ENCODE measurements around the gene UBN2. TPM values are rescaled to one million over a fixed set of nuclear protein-coding genes. Genes with fewer than 3 reads are reported as not detected.

Gene UBN2
- polyA plus RNA-seq (2013, experiment 1 of 2): 7.2 TPM
- polyA plus RNA-seq (2013, experiment 2 of 2): 9.2 TPM

- H3K14ac ChIP-seq (ENCODE audit: low read length): peak within 1 kb of the TSS; percentile 99
- peak within 1 kb of the TSS; percentile 83 to 99 for H3K4me3 ChIP-seq (ENCODE audit: low read length in 2 of 2)
- H4K91ac ChIP-seq (ENCODE audit: low read depth, low read length, poor library complexity): no peak within 1 kb of the TSS
- no peak within 1 kb of the TSS for H2BK12ac ChIP-seq (ENCODE audit: low read length)
- peak within 1 kb of the TSS; percentile 92 for H2AK5ac ChIP-seq (ENCODE audit: low read depth, low read length)
- peaks cover 0 to 5% of the 10 kb centered on the region in 2 donors for H3K4me1 ChIP-seq (ENCODE audit: control insufficient read depth in 2 of 2, insufficient read depth in 1 of 2, low read depth in 1 of 2, low read length in 2 of 2)
- H2BK5ac ChIP-seq (ENCODE audit: low read length): peak within 1 kb of the TSS; percentile 94
- peak; percentile 98 for DNase-seq (ENCODE audit: low spot score)
- peak within 1 kb of the TSS; percentile 99 for H3K18ac ChIP-seq (ENCODE audit: low read length)
- peak within 1 kb of the TSS; percentile 96 for H3K9ac ChIP-seq (ENCODE audit: low read depth, low read length, poor library complexity)
- peak within 1 kb of the TSS; percentile 64 for H3K27ac ChIP-seq (replicated peaks; ENCODE audit: low read length)
- H3K4me2 ChIP-seq (ENCODE audit: insufficient read depth, low read length, poor library complexity, severe bottlenecking): peak within 1 kb of the TSS; percentile 86
- H3K23ac ChIP-seq (ENCODE audit: low read depth, low read length, poor library complexity): peak within 1 kb of the TSS; percentile 100
- H3K27me3 ChIP-seq (ENCODE audit: control insufficient read depth in 3 of 3, insufficient read depth in 3 of 3, low read depth in 1 of 3, low read length in 3 of 3): no peaks in the 10 kb centered on the region
- H3K4ac ChIP-seq (ENCODE audit: low read length): peak within 1 kb of the TSS; percentile 76
- peak within 1 kb of the TSS; percentile 67 for H2BK15ac ChIP-seq (ENCODE audit: low read length)
- peaks cover 10% of the 10 kb centered on the region for H3K79me1 ChIP-seq (ENCODE audit: low read depth, low read length)
- peak within 1 kb of the TSS; percentile 100 for H2AFZ ChIP-seq (ENCODE audit: low read length)
- H4K8ac ChIP-seq (ENCODE audit: low read depth, low read length): no peak within 1 kb of the TSS
- H2BK120ac ChIP-seq (ENCODE audit: low read depth, low read length): peak within 1 kb of the TSS; percentile 97
- no CpG with 5 or more reads among the region's 63 CpGs for WGBS, 2 donors (ENCODE audit: extremely low coverage in 2 of 2, insufficient read length in 2 of 2, insufficient replicate concordance in 1 of 2)
- H3K36me3 ChIP-seq (replicated peaks in 1 of 2; ENCODE audit: control insufficient read depth in 2 of 2, insufficient read depth in 2 of 2, low read length in 2 of 2): no peaks in the 10 kb centered on the region
- peaks cover 0 to 2% of the 10 kb centered on the region in 2 donors for H3K9me3 ChIP-seq (replicated peaks in 1 of 2; ENCODE audit: control insufficient read depth in 2 of 2, insufficient read depth in 1 of 2, low read depth in 1 of 2, low read length in 2 of 2)
Observed at GRCh38 chr7:139230774-139231512, at the start of gene UBN2. Gene UBN2, plus strand, starts transcription at chr7:139231237. Its CDS starts 248 bp downstream, at chr7:139231485.

- Histone ChIP-seq H2BK15ac (ENCODE audit: low read length) (no peak overlapping the region), H4K91ac (ENCODE audit: low read depth, low read length, poor library complexity) (no peak overlapping the region), H3K27me3 (ENCODE audit: control insufficient read depth in 3 of 3, insufficient read depth in 3 of 3, low read depth in 1 of 3, low read length in 3 of 3) (no peaks in the 10 kb centered on the region), H3K4me1 (ENCODE audit: control insufficient read depth in 2 of 2, insufficient read depth in 1 of 2, low read depth in 1 of 2, low read length in 2 of 2) (no peaks in the 10 kb centered on the region), H3K79me1 (ENCODE audit: low read depth, low read length) (no peaks in the 10 kb centered on the region), H3K36me3 (replicated peaks in 1 of 2; ENCODE audit: control insufficient read depth in 2 of 2, insufficient read depth in 2 of 2, low read length in 2 of 2) (peaks cover 5 to 62% of the 10 kb centered on the region in 2 donors), H3K4me3 (ENCODE audit: low read length in 2 of 2) (no peak overlapping the region), H2BK12ac (ENCODE audit: low read length) (no peak overlapping the region), H4K8ac (ENCODE audit: low read depth, low read length) (no peak overlapping the region), H3K9me3 (replicated peaks in 1 of 2; ENCODE audit: control insufficient read depth in 2 of 2, insufficient read depth in 1 of 2, low read depth in 1 of 2, low read length in 2 of 2) (no peaks in the 10 kb centered on the region), H2AK5ac (ENCODE audit: low read depth, low read length) (no peak overlapping the region), H2AFZ (ENCODE audit: low read length) (no peak overlapping the region), H3K27ac (replicated peaks; ENCODE audit: low read length) (no peak overlapping the region), H3K14ac (ENCODE audit: low read length) (no peak overlapping the region), H3K4me2 (ENCODE audit: insufficient read depth, low read length, poor library complexity, severe bottlenecking) (no peak overlapping the region), H3K18ac (ENCODE audit: low read length) (no peak overlapping the region), H3K9ac (ENCODE audit: low read depth, low read length, poor library complexity) (no peak overlapping the region), H3K4ac (ENCODE audit: low read length) (no peak overlapping the region), H2BK5ac (ENCODE audit: low read length) (no peak overlapping the region), H2BK120ac (ENCODE audit: low read depth, low read length) (no peak overlapping the region), H3K23ac (ENCODE audit: low read depth, low read length, poor library complexity) (no peak overlapping the region)
- no peak for DNase-seq (ENCODE audit: low spot score)
- no CpG with 5 or more reads among the region's 2 CpGs for WGBS, 2 donors (ENCODE audit: extremely low coverage in 2 of 2, insufficient read length in 2 of 2, insufficient replicate concordance in 1 of 2)
Observed at GRCh38 chr7:139181404-139181803, 49.6 kb upstream of the UBN2 start.

- Histone ChIP-seq H3K4me3 (ENCODE audit: low read length in 2 of 2) (no peak overlapping the region), H3K27ac (replicated peaks; ENCODE audit: low read length) (no peak overlapping the region), H2AK5ac (ENCODE audit: low read depth, low read length) (no peak overlapping the region), H2BK12ac (ENCODE audit: low read length) (no peak overlapping the region), H3K27me3 (ENCODE audit: control insufficient read depth in 3 of 3, insufficient read depth in 3 of 3, low read depth in 1 of 3, low read length in 3 of 3) (no peaks in the 10 kb centered on the region), H2BK15ac (ENCODE audit: low read length) (no peak overlapping the region), H4K8ac (ENCODE audit: low read depth, low read length) (no peak overlapping the region), H3K18ac (ENCODE audit: low read length) (no peak overlapping the region), H3K36me3 (replicated peaks in 1 of 2; ENCODE audit: control insufficient read depth in 2 of 2, insufficient read depth in 2 of 2, low read length in 2 of 2) (peaks cover 5 to 68% of the 10 kb centered on the region in 2 donors), H4K91ac (ENCODE audit: low read depth, low read length, poor library complexity) (no peak overlapping the region), H2BK120ac (ENCODE audit: low read depth, low read length) (no peak overlapping the region), H3K9ac (ENCODE audit: low read depth, low read length, poor library complexity) (no peak overlapping the region), H3K9me3 (replicated peaks in 1 of 2; ENCODE audit: control insufficient read depth in 2 of 2, insufficient read depth in 1 of 2, low read depth in 1 of 2, low read length in 2 of 2) (no peaks in the 10 kb centered on the region), H3K23ac (ENCODE audit: low read depth, low read length, poor library complexity) (no peak overlapping the region), H2BK5ac (ENCODE audit: low read length) (no peak overlapping the region), H3K14ac (ENCODE audit: low read length) (no peak overlapping the region), H2AFZ (ENCODE audit: low read length) (no peak overlapping the region), H3K4ac (ENCODE audit: low read length) (no peak overlapping the region), H3K4me2 (ENCODE audit: insufficient read depth, low read length, poor library complexity, severe bottlenecking) (no peak overlapping the region), H3K4me1 (ENCODE audit: control insufficient read depth in 2 of 2, insufficient read depth in 1 of 2, low read depth in 1 of 2, low read length in 2 of 2) (no peaks in the 10 kb centered on the region), H3K79me1 (ENCODE audit: low read depth, low read length) (no peaks in the 10 kb centered on the region)
- no peak for DNase-seq (ENCODE audit: low spot score)
- no CpG with 5 or more reads among the region's 1 CpG for whole genome bisulfite sequencing, 2 donors (ENCODE audit: extremely low coverage in 2 of 2, insufficient read length in 2 of 2, insufficient replicate concordance in 1 of 2)
Observed at GRCh38 chr7:139182363-139182762, 48.7 kb upstream of the UBN2 start.

- peaks cover 5 to 67% of the 10 kb centered on the region in 2 donors for H3K36me3 ChIP-seq (replicated peaks in 1 of 2; ENCODE audit: control insufficient read depth in 2 of 2, insufficient read depth in 2 of 2, low read length in 2 of 2)
- H3K4me2 ChIP-seq (ENCODE audit: insufficient read depth, low read length, poor library complexity, severe bottlenecking): no peak overlapping the region
- H2AFZ ChIP-seq (ENCODE audit: low read length): no peak overlapping the region
- no peak overlapping the region for H3K14ac ChIP-seq (ENCODE audit: low read length)
- WGBS, 2 donors (ENCODE audit: extremely low coverage in 2 of 2, insufficient read length in 2 of 2, insufficient replicate concordance in 1 of 2): no CpG with 5 or more reads among the region's 2 CpGs
- H2BK12ac ChIP-seq (ENCODE audit: low read length): no peak overlapping the region
- H4K8ac ChIP-seq (ENCODE audit: low read depth, low read length): no peak overlapping the region
- H3K27ac ChIP-seq (replicated peaks; ENCODE audit: low read length): no peak overlapping the region
- no peak overlapping the region for H3K23ac ChIP-seq (ENCODE audit: low read depth, low read length, poor library complexity)
- H2AK5ac ChIP-seq (ENCODE audit: low read depth, low read length): no peak overlapping the region
- no peak overlapping the region for H4K91ac ChIP-seq (ENCODE audit: low read depth, low read length, poor library complexity)
- no peaks in the 10 kb centered on the region for H3K9me3 ChIP-seq (replicated peaks in 1 of 2; ENCODE audit: control insufficient read depth in 2 of 2, insufficient read depth in 1 of 2, low read depth in 1 of 2, low read length in 2 of 2)
- H3K27me3 ChIP-seq (ENCODE audit: control insufficient read depth in 3 of 3, insufficient read depth in 3 of 3, low read depth in 1 of 3, low read length in 3 of 3): no peaks in the 10 kb centered on the region
- H3K18ac ChIP-seq (ENCODE audit: low read length): no peak overlapping the region
- H3K79me1 ChIP-seq (ENCODE audit: low read depth, low read length): no peaks in the 10 kb centered on the region
- H2BK120ac ChIP-seq (ENCODE audit: low read depth, low read length): no peak overlapping the region
- no peak overlapping the region for H2BK5ac ChIP-seq (ENCODE audit: low read length)
- H2BK15ac ChIP-seq (ENCODE audit: low read length): no peak overlapping the region
- H3K4ac ChIP-seq (ENCODE audit: low read length): no peak overlapping the region
- H3K4me3 ChIP-seq (ENCODE audit: low read length in 2 of 2): no peak overlapping the region
- no peak for DNase-seq (ENCODE audit: low spot score)
- no peaks in the 10 kb centered on the region for H3K4me1 ChIP-seq (ENCODE audit: control insufficient read depth in 2 of 2, insufficient read depth in 1 of 2, low read depth in 1 of 2, low read length in 2 of 2)
- no peak overlapping the region for H3K9ac ChIP-seq (ENCODE audit: low read depth, low read length, poor library complexity)
Observed at GRCh38 chr7:139183251-139183650, 47.8 kb upstream of the UBN2 start.
